Stimulated activated CD8-positive, alpha-beta memory T cell treated with anti-CD3 and anti-CD28 coated beads, Interleukin-4, amount 100 ng/mL, for 48 hours (primary cell): ENCODE data around the gene FSD1L.
"Not testable (repeated sequence)": the region's sequence is repeated elsewhere in the genome, so short reads cannot be mapped to it uniquely, and the experiment has no call there.

Experiments
- DNase-seq: peaks from one replicate; pipeline ENCODE4 v3.0.0-alpha.2; 2020

FSD1L gene

GRCh38 chr9:105579952-105580351, 132.1 kb downstream of the FSD1L start:
- DNase-seq, result not testable (repeated sequence)

GRCh38 chr9:105581550-105581949, 133.7 kb downstream of the FSD1L start:
- DNase-seq, result not testable (repeated sequence)

GRCh38 chr9:105593145-105593544, 145.3 kb downstream of the FSD1L start:
- no peak for DNase-seq
